Stimulated activated naive CD4-positive, alpha-beta T cell (primary cell): ENCODE results near the gene RASSF3.
"Not testable (repeated sequence)": the region's sequence is repeated elsewhere in the genome, so short reads cannot be mapped to it uniquely, and the experiment has no call there.

Source experiments
- DNase-seq, 6 experiments: peaks; one replicate each; lab custom pipeline; 2025; lab: John Stamatoyannopoulos, UW

The RASSF3 gene

DNA sequence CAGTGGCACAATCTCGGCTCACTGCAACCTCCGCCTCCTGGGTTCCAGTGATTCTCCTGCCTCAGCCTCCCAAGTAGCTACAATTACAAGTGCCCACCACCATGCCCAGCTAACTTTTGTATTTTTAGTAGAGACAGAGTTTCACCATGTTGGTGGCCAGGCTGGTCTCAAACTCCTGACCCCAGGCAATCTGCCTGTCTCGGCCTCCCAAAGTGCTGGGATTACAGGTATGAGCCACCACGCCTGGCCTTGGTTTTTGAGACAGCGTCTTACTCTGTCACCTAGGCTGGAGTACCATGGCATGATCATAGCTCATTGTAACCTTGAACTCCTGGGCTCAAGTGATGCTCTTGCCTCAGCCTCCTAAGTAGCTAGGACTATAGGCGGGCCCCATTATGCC lies 79.9 kb downstream of the RASSF3 start:
- not testable (repeated sequence) for DNase-seq

DNA sequence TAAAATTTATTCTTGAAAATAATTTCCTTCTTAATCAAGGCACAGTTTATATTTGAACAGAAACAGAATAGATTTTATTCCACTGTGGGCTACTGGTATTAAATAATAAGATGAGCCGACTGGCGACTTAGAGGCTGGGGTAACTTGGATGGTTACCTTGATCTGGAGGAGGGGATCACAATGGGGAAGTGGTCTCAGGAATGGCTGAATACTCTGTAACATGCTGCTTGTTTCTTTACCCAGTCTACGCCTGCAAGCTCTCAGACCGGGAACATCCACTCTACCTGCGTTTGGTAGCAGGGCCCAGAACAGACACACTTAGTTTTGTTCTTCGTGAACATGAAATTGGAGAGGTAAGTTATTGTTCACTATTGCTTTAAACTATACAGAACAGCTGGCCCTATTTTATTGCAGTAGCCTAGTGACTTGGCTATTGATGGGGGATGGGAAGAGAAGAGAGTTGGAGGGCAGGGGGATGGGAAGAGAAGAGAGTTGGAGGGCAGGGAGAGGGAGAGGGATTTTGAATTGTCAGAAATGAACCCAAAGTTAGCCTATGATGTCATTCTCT lies 81.0 kb downstream of the RASSF3 start:
- DNase-seq: no peak

DNA sequence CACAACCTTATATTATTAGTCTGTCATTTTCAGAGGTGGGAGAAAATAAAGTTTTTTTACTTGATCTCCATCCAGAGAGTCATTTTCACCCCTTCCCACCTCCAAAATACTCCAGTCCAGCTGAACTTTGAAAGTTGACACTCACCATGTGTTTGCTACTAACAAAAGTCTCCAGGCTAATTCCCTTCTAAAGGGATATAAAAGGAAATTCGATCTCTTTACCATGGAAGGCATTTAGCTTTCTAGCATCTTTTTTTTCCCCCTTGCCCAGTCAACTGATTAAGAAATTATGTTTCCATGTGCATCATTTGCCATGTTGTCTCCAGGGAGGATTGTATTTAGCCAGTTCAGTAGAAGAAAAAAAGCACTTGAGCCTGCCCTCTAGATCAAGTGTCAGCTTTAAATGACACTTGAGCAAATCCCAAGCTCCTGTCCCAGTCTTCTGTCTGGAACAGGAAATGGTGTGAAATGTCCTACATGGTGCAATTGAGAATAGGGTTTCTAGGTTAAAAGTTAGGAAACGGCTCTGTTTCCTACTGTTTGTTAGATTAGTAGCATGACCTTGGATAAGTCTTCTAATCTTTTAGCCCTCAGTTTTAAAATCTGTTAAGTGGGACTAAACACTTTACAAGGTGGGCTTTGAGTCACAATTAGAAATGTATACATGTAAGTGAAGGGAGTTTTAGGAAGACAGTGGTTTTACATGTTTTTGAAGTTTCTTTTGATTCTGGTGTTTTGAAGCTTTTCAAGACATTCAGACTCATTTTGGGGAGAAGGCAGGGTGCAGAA lies 81.7 kb downstream of the RASSF3 start:
- no peak for DNase-seq

DNA sequence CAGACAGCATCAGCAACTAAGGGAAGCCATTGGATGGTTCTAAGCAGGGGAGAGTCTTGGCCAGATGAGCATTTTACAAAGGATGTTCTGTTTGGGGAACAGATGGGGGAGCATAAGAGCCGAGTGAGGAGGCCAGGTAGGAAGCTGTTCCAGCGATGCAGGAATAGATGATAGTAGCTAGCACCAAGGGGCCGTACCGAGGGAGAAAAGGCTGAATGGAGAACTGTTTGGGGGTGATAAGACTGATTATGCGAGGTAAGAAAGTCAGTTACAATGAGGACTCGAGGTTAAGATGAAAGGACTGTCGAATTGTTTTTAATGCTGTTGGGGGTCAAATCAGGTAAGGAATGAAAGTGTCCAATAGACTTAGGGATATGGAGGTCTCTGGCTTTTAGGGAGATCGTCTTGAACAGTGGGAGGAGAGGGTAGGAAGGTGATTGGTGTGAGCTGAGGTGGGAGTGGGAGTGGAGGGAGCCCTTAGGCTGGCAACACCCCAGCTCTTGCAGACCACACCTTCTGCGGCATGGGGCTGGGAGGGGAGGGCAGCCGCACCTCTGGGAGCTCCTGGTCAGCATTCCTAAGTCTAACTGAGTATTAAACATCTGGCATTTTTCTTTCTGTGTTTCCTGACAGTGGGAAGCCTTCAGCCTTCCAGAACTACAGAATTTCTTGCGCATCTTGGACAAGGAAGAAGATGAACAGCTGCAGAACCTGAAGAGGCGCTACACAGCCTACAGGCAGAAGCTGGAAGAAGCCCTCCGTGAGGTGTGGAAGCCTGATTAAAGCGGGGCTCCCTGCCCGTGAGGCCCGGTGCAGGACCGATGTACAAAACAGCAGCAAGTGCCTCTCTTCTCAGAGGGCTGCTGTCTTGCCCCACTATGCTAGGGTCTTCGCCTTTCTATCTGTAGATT lies 84.1 kb downstream of the RASSF3 start:
- DNase-seq: no peak

GRCh38 chr12:64695550-64695949 lies 85.3 kb downstream of the RASSF3 start:
- DNase-seq: no peak

DNA sequence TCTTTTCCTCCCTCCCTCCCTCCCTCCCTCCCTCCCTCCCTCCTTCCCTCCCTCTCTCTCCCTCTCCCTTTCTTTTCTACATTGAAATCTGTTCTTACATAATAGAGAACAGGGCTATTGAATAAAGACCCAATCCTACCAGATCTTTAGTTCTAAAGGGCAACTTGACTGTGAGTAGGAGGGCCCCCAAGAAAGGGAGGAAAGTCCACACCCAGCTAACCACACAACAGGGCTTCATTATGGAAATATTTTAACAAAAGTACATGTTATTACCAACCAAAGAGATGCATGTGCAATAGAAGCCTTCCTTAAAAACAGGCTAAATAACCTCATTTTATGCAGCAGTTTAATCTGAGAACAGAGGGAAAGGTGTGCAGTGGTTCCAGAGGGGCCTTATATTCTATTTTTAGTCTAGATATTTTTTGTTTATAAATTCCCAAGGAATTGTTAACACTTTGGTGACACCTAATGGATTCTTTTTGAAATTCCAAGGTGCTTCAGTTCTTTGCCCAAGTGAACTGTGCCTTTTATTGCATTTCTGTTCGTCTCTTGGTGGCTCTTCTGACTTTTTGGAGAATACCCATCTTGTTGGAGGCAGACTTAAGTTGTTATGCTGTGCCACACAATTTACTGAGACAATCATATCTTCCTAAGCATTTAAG lies 85.9 kb downstream of the RASSF3 start:
- DNase-seq: no peak

- no peak for DNase-seq
Measured at GRCh38 chr12:64699504-64700115, 89.3 kb downstream of the RASSF3 start.

DNA sequence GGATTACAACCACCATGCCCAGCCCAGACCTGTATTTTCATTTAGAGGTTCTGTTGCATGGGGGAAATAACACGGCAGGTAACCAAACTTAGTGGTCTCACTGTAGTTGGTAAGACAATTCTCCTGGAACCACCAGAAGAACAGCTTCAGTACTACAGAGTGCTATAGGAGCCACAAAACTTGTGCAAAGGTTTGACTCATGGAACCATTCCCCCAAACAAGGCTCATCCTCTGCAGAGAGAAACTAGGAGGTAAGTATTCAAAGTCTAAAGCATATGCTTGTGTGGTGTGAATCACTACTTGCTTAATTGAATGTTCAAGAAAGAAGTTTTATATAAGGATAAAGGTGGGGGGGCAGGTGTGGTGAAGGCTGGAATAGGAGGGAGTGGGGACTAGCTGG lies 90.2 kb downstream of the RASSF3 start:
- DNase-seq: no peak

DNA sequence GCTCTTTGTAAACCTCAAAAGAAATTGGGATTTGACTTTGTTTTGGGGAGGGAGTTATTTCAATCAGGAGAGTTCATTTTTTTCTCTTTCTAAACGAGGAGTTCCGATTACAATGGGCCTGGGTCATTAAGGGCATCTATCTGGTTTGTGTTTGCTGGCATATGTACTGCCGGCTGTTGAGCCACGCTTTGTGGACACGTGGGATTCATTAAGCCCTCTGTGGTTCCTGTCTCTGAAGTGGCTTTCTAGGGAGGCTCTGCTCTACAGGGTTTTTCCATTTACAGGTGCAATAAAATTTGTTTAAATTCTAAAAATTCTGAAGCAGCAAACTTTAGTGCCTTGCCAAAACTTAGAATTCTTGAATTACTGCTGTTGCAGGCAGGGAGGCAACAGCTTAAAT lies 91.0 kb downstream of the RASSF3 start:
- peak in 2 of 6 experiments; percentile 15 to 38 for DNase-seq

DNA sequence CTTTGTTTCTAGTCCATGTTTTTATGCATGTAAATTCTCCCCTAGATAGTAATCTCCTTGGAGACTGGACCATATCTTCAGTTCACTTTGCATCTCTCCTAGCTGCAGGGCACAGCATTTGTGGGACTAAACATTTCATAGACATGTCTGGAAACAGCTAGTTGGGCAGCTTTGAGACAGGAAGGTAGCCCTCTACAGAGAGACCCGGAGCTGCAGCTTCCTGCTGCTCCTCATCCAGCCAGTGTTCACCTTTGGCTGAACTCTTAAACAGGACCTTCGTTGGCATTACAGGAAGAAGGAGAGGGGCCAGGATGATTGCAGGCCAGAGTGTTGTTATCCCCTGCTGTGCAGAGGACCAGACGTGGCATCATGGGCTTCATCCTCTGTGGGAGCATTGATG lies 96.0 kb downstream of the RASSF3 start:
- DNase-seq: no peak

DNA sequence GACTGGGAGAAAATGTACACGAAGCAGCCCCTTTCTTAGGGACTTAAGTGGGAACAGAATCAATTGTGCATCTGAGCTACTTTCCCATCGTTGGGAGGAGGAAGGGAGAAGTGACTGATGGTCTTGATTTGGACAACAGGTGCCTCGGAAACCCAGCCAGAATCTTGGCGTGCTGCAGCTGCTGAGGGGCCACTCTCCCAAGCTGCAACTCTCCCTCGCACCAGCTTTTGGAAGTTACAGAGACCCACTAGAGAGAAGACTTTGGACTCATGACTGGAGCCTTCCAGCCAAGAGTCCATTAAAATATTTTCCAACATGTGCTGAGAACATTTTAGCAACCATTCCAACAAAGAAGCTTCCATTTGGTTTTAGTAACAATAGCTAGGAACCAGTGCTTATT lies 96.6 kb downstream of the RASSF3 start:
- no peak for DNase-seq

DNA sequence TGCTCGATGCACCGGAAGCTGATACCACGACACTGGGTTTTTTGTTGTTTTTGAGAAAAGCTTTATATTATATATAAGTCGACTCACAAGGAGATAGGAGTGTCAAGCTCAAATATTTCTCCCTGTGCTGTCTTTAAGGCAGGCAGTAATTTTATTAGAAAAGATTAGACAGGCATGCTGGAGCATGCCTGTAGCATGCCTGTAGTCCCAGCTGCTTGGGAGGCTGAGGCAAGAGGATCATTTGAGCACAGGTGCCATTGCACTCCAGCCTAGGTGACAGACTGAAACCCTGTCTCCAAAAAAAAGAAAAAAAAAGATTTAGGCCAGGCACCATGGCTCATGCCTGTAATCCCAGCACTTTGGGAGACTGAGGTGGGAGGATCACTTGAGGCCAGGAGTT lies 97.1 kb downstream of the RASSF3 start:
- no peak for DNase-seq

GRCh38 chr12:64707926-64708325 lies 97.6 kb downstream of the RASSF3 start:
- no peak for DNase-seq

DNA sequence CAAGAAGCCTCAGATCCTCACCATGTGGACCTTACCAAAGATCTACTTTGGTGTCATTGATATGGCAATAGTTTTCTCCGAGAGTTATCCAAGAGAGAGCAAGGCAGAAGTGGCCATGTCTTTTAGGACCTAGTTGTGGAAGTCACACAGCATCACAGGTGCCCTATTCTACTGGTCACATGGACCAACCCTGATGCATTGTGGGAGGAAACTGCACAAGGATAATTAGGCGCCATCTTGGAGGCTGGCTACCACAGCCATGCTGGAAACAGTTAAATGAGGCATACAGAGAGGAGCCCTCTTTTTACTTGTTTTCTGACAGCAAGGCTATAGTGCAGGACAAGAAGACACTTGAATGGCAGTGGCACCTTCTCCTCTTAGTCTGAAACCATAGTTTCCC lies 99.1 kb downstream of the RASSF3 start:
- no peak for DNase-seq

DNA sequence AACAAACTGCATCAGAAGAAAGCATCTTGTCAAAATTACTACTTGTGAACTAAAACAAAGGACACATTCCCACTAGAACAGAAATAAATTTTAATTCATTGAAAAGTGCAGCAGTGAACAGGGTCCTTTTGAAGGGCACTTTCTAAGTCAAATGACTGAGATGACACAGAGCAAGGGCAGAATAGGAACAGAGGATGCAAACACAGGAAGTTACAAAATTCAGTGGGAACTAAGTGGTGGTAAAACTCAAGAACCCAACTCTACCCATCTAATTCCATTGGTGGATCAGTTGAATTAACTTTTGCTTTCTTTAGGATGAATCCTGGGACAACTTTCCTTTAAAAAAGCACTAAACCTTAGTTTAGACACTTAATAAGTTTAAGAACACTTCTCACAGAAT lies 103.1 kb downstream of the RASSF3 start:
- no peak for DNase-seq

- DNase-seq: no peak
Measured at GRCh38 chr12:64714551-64714968, 104.3 kb downstream of the RASSF3 start.

GRCh38 chr12:64716371-64716770 lies 106.1 kb downstream of the RASSF3 start:
- DNase-seq: no peak

- no peak for DNase-seq
Measured at GRCh38 chr12:64716839-64717455, 106.7 kb downstream of the RASSF3 start.

- DNase-seq: no peak
Measured at GRCh38 chr12:64718649-64719048, 108.4 kb downstream of the RASSF3 start.

- no peak for DNase-seq
Measured at GRCh38 chr12:64720884-64721283, 110.6 kb downstream of the RASSF3 start.

- DNase-seq: no peak
Measured at GRCh38 chr12:64722835-64723234, 112.5 kb downstream of the RASSF3 start.
